Measurements from ENCODE around the gene EED. TPM values are rescaled to one million over a fixed set of nuclear protein-coding genes. Genes with fewer than 3 reads are reported as not detected.
A peak's percentile ranks its signal among the peaks of the same experiment; 100 is the strongest.

Gene EED
- total and polyA plus RNA-seq, 4 donors = 11.1 to 40.2 (median 16.5) TPM

DNA sequence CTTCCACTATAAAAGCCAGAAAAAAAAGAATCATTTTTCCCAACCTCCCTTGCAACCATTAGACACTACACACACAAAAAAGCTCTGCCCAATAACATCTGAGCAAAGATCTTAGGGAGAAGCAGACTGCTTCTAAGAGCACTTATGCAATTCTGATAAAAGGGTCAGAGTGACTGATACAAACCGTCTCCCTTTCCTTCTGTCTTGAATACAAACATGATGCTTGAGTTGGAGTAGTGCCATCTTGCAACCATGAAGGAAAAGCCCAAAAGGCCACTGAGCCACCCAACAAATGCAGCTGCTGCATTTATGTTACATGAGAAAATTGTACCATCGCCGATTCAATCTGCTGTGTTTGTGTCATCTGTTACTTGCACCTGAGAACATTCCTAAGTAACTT is 47.6 kb upstream of the EED start:
- no peak overlapping the region for H3K27ac ChIP-seq (ENCODE audit: low read depth in 1 of 2, low read length in 1 of 2)
- H3K9ac ChIP-seq (ENCODE audit: insufficient read depth in 1 of 2, low read length in 2 of 2) = no peak overlapping the region
- ATAC-seq (ENCODE audit: insufficient read depth, low FRiP score) (no peak), DNase-seq (peak in 2 of 3 donors; percentile 40 to 46)
- no peaks in the 10 kb centered on the region for H3K36me3 ChIP-seq (ENCODE audit: control insufficient read depth in 4 of 4, insufficient read depth in 4 of 4, low read length in 4 of 4)
- peaks cover 0 to 9% (median 5%) of the 10 kb centered on the region in 5 donors for H3K4me1 ChIP-seq (ENCODE audit: control insufficient read depth in 5 of 5, insufficient read depth in 5 of 5, low read length in 5 of 5)
- WGBS, 2 donors = 66% methylated on average over 3 of the region's 3 CpGs
- no peak for TF ChIP-seq CTCF (IDR thresholded peaks at IDR 0.05; ENCODE audit: control extremely low read depth, extremely low read depth)
- H3K27me3 ChIP-seq (ENCODE audit: control insufficient read depth in 3 of 3, insufficient read depth in 3 of 3, low read length in 2 of 3) = no peaks in the 10 kb centered on the region
- no peak overlapping the region for H3K4me3 ChIP-seq
- no peaks in the 10 kb centered on the region for H3K9me3 ChIP-seq (ENCODE audit: control insufficient read depth in 4 of 4, insufficient read depth in 3 of 4, low read length in 3 of 4)

GRCh38 chr11:86197448-86197847 is 47.1 kb upstream of the EED start:
- DNase-seq (peak in 2 of 3 donors; percentile 34 to 55), ATAC-seq (ENCODE audit: insufficient read depth, low FRiP score) (no peak)
- Histone ChIP-seq H3K4me1 (ENCODE audit: control insufficient read depth in 5 of 5, insufficient read depth in 5 of 5, low read length in 5 of 5) (peaks cover 0 to 9% (median 5%) of the 10 kb centered on the region in 5 donors), H3K9ac (ENCODE audit: insufficient read depth in 1 of 2, low read length in 2 of 2) (no peak overlapping the region), H3K4me3 (no peak overlapping the region), H3K9me3 (ENCODE audit: control insufficient read depth in 4 of 4, insufficient read depth in 3 of 4, low read length in 3 of 4) (no peaks in the 10 kb centered on the region), H3K27me3 (ENCODE audit: control insufficient read depth in 3 of 3, insufficient read depth in 3 of 3, low read length in 2 of 3) (no peaks in the 10 kb centered on the region), H3K36me3 (ENCODE audit: control insufficient read depth in 4 of 4, insufficient read depth in 4 of 4, low read length in 4 of 4) (no peaks in the 10 kb centered on the region), H3K27ac (ENCODE audit: low read depth in 1 of 2, low read length in 1 of 2) (no peak overlapping the region)
- TF ChIP-seq CTCF (IDR thresholded peaks at IDR 0.05; ENCODE audit: control extremely low read depth, extremely low read depth) = no peak

DNA sequence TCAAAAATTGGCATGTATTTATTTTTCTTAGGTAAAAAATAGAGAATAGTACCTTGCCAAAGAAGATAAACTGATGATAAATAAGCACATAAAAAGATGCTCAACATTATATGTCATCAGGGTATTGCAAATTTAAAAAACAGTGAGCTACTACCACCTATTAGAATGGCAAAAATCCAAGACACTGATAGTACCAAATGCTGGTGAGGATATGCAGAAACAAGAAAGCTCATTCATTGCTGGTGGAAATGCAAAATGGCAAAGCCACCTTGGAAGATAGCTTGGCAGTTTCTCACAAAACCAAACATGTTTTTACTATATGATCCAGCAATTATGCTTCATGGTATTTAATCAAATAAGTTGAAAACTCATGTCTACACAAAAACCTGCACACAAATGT is 46.4 kb upstream of the EED start:
- H3K27ac ChIP-seq (ENCODE audit: low read depth in 1 of 2, low read length in 1 of 2) = no peak overlapping the region
- H3K9ac ChIP-seq (ENCODE audit: insufficient read depth in 1 of 2, low read length in 2 of 2) = no peak overlapping the region
- DNase-seq = no peak
- H3K4me1 ChIP-seq (ENCODE audit: control insufficient read depth in 5 of 5, insufficient read depth in 5 of 5, low read length in 5 of 5) = peaks cover 0 to 13% (median 3%) of the 10 kb centered on the region in 5 donors
- no peak for ATAC-seq (ENCODE audit: insufficient read depth, low FRiP score)
- H3K36me3 ChIP-seq (ENCODE audit: control insufficient read depth in 4 of 4, insufficient read depth in 4 of 4, low read length in 4 of 4) = no peaks in the 10 kb centered on the region
- no peaks in the 10 kb centered on the region for H3K27me3 ChIP-seq (ENCODE audit: control insufficient read depth in 3 of 3, insufficient read depth in 3 of 3, low read length in 2 of 3)
- no peak overlapping the region for H3K4me3 ChIP-seq
- no peaks in the 10 kb centered on the region for H3K9me3 ChIP-seq (ENCODE audit: control insufficient read depth in 4 of 4, insufficient read depth in 3 of 4, low read length in 3 of 4)
- no peak for TF ChIP-seq CTCF (IDR thresholded peaks at IDR 0.05; ENCODE audit: control extremely low read depth, extremely low read depth)

DNA sequence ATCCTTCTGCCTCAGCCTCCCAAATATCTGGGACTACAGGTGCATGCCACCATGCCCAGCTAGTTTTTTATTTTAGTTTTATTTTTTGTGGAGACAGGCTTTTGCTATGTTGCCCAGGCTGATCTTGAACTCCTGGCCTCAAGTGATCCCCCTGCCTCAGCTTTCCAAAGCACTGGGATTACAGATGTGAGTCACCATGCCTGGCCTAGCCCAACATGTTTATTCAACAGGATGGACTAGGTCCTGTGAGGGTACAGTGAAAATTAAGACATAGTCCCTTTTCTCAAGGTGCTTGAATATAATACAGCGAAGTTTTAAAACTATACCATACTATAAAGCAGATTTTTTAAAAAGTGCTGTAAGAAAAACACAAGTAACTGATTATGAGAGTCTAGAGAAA is 45.2 kb upstream of the EED start:
- no peak for DNase-seq
- H3K9ac ChIP-seq (ENCODE audit: insufficient read depth in 1 of 2, low read length in 2 of 2) = no peak overlapping the region
- H3K4me1 ChIP-seq (ENCODE audit: control insufficient read depth in 5 of 5, insufficient read depth in 5 of 5, low read length in 5 of 5) = peaks cover 0 to 13% (median 1%) of the 10 kb centered on the region in 5 donors
- 95 to 97% methylated on average over 1 of the region's 1 CpG for WGBS, 2 donors
- no peaks in the 10 kb centered on the region for H3K27me3 ChIP-seq (ENCODE audit: control insufficient read depth in 3 of 3, insufficient read depth in 3 of 3, low read length in 2 of 3)
- no peaks in the 10 kb centered on the region for H3K9me3 ChIP-seq (ENCODE audit: control insufficient read depth in 4 of 4, insufficient read depth in 3 of 4, low read length in 3 of 4)
- ATAC-seq (ENCODE audit: insufficient read depth, low FRiP score) = no peak
- H3K36me3 ChIP-seq (ENCODE audit: control insufficient read depth in 4 of 4, insufficient read depth in 4 of 4, low read length in 4 of 4) = no peaks in the 10 kb centered on the region
- TF ChIP-seq CTCF (IDR thresholded peaks at IDR 0.05; ENCODE audit: control extremely low read depth, extremely low read depth) = no peak
- no peak overlapping the region for H3K27ac ChIP-seq (ENCODE audit: low read depth in 1 of 2, low read length in 1 of 2)
- H3K4me3 ChIP-seq = no peak overlapping the region

Data from lung (tissue), 12 donors.